Effector memory CD8-positive, alpha-beta T cell (primary cell): ENCODE data around the gene TRAF3.
"Not testable (repeated sequence)": the region's sequence is repeated elsewhere in the genome, so short reads cannot be mapped to it uniquely, and the experiment has no call there.

Experiments used
- ATAC-seq: fragments of 150-1000 bp; cut with Tn5 transposase; replicated peaks from 2 replicates; pipeline ENCODE4 v1.10.0; 2021; ENCODE audit warnings: mild to moderate bottlenecking, moderate library complexity
- DNase-seq, 3 experiments: peaks; one replicate each; pipeline ENCODE4 v3.0.0; 2021
- H3K27ac Mint-ChIP-seq, 2 donors: one replicate each; pipeline ENCODE4 v1.8.0; 2022; ENCODE audit warnings: mild to moderate bottlenecking in 2 of 2, mixed read lengths in 2 of 2, moderate library complexity in 2 of 2
- H3K27me3 Mint-ChIP-seq, 2 donors: one replicate each; pipeline ENCODE4 v1.8.0; 2022; ENCODE audit warnings: mixed read lengths in 2 of 2
- H3K36me3 Mint-ChIP-seq: one replicate; pipeline ENCODE4 v1.8.0; 2022; ENCODE audit warnings: mild to moderate bottlenecking, moderate library complexity, mixed read lengths; ENCODE audit not compliant: insufficient read depth
- H3K4me1 Mint-ChIP-seq, 2 donors: one replicate each; pipeline ENCODE4 v1.8.0; 2022; ENCODE audit warnings: low read depth in 2 of 2, mixed read lengths in 2 of 2
- H3K4me3 Mint-ChIP-seq, 2 donors: one replicate each; pipeline ENCODE4 v1.8.0; 2022; ENCODE audit warnings: mild to moderate bottlenecking in 2 of 2, mixed read lengths in 2 of 2, moderate library complexity in 2 of 2
- H3K9me3 Mint-ChIP-seq, 2 donors: one replicate each; pipeline ENCODE4 v1.8.0; 2022; ENCODE audit warnings: mixed read lengths in 2 of 2

Gene TRAF3

DNA sequence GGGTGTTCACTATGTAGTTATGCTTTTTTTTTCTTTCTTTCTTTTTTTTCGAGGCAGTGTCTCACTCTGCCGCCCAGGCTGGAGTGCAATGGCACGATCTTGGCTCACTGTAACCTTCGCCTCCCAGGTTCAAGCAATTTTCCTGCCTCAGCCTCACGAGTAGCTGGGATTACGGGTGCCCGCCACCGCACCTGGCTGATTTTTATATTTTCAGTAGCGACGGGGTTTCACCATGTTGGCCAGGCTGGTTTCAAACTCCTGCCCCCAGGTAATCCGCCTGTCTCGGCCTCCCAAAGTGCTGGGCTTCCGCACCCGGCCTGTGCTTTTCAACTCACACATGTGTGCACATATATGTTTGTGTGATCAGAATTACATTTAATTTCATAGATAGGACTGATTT lies 106.3 kb downstream of the TRAF3 start:
- Mint-ChIP-seq H3K36me3 (peaks cover 13% of the 10 kb centered on the region), H3K27ac (peak overlapping the region in 1 of 2 donors; percentile 54)

DNA sequence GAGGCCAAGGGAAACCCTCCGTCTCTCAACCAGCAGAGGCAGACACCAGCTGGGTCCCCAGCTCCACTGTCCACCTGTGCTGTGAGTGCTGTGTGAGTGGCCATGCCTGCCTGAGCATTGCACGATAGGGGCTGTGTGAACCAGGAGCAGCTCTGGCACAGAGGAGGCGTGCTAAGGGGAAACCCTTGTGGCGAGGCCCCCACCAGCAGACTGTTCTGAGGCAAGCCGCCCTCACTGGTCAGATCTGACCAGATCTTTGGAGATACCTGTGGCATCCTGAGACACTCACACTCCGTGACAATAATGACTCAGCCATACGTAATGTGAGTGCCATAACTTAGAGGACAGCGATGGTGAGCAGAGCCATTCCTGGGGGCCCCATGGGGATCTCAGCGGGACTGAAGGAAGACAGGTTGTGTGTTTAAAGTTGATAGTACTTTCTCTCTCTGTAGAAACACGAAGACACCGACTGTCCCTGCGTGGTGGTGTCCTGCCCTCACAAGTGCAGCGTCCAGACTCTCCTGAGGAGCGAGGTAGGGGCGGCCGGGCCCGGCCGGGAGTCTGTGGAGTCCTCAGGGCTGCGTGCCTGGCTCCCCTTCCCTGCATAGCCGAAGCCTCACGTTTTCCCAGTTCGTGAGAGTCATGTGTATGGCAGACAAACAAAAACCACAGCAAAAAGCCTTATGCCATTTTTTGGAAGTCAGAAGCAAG lies 108.6 kb downstream of the TRAF3 start:
- H3K9me3 Mint-ChIP-seq = no peaks in the 10 kb centered on the region
- no peak overlapping the region for H3K27ac Mint-ChIP-seq
- no peaks in the 10 kb centered on the region for H3K4me1 Mint-ChIP-seq
- H3K36me3 Mint-ChIP-seq = peaks cover 13% of the 10 kb centered on the region
- DNase-seq (no peak), ATAC-seq (no peak)
- no peaks in the 10 kb centered on the region for H3K27me3 Mint-ChIP-seq
- H3K4me3 Mint-ChIP-seq = no peak overlapping the region

More for the DNA sequence above, 106.3 kb downstream of the TRAF3 start:
- no peaks in the 10 kb centered on the region for H3K27me3 Mint-ChIP-seq
- H3K4me3 Mint-ChIP-seq = no peak overlapping the region
- ATAC-seq (no peak), DNase-seq (no peak)
- no peaks in the 10 kb centered on the region for H3K4me1 Mint-ChIP-seq
- H3K9me3 Mint-ChIP-seq = no peaks in the 10 kb centered on the region

DNA sequence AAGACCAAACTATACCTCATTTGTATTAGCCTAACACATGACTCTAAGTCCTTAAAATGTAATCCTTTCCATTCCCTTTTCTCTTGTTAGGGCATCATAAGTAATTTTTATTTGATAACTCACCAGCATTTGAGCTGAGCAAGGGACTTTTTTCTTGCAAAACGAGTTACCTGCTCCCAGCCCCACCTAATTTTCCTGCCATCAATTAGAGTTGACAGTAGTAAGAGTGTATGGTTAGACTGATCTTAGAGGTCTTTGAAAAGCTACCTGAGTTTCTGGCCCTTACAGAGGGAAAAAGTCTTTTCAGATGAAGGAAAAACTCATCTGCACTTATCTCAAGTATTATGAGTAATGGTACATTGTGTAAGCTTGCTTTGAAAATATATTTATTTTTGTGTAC lies 111.5 kb downstream of the TRAF3 start:
- Mint-ChIP-seq H3K36me3 (peaks cover 29% of the 10 kb centered on the region), H3K4me3 (no peak overlapping the region), H3K27ac (no peak overlapping the region), H3K27me3 (no peaks in the 10 kb centered on the region), H3K4me1 (no peaks in the 10 kb centered on the region), H3K9me3 (no peaks in the 10 kb centered on the region)
- ATAC-seq = no peak
- DNase-seq = no peak

DNA sequence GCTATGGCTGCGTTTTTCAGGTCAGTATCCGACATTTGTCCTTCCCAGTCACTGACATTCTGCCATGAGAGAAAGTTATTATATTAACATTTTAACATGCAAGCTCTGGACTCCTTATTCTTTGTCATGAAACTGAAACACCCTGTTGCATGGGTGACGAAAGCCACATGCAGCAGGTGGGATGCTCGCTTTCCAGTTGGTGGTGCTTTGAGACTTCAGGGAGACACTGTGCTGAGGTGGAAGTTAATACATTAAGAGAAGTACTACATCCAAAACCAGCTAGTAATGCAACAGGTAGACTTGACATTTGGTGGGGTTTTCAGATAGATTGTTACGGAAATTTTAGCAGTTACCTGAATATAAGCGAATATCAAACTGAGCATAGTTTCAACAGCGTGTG lies 112.4 kb downstream of the TRAF3 start:
- Mint-ChIP-seq H3K9me3 (no peaks in the 10 kb centered on the region), H3K27ac (no peak overlapping the region), H3K4me3 (no peak overlapping the region), H3K4me1 (no peaks in the 10 kb centered on the region), H3K27me3 (no peaks in the 10 kb centered on the region), H3K36me3 (peaks cover 26% of the 10 kb centered on the region)
- no peak for DNase-seq
- ATAC-seq = no peak

DNA sequence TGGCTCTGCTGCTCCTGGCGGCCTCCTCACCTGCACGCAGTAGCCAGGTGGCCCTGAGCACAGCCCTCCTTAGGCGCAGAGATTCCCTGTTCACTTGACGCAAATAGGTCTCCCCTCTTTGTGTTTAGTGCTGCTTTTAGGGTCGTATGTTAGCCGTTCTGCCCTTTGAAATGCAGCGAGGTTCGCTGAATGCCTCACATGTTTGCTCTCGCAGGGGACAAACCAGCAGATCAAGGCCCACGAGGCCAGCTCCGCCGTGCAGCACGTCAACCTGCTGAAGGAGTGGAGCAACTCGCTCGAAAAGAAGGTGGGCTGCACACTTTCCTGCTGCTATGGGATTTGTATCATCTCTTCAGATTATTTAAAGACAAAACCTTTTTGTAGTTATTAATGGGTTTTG lies 113.9 kb downstream of the TRAF3 start:
- H3K27me3 Mint-ChIP-seq = no peaks in the 10 kb centered on the region
- no peaks in the 10 kb centered on the region for H3K4me1 Mint-ChIP-seq
- no peaks in the 10 kb centered on the region for H3K9me3 Mint-ChIP-seq
- no peak for ATAC-seq
- no peak overlapping the region for H3K27ac Mint-ChIP-seq
- no peak overlapping the region for H3K4me3 Mint-ChIP-seq
- peaks cover 37% of the 10 kb centered on the region for H3K36me3 Mint-ChIP-seq
- no peak for DNase-seq

DNA sequence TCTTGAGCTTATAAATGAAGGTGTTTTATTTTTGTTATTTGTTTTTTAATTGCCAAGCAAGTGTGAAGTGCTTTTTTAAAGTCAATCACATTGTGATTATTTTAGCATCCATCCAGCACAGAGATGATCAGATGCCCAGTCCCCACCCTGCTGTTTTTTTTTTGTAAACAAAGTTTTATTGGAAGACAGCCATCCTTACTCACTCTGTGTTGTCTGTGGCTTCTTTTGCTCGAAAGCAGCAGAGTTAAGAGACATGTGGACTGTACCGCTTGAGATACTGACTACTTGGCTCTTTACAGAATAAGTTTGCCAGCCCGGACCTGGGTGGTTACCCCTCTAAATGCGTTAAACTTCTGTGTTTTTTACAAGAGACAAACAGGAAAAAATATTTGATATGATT lies 114.3 kb downstream of the TRAF3 start:
- ATAC-seq = no peak
- H3K36me3 Mint-ChIP-seq = peaks cover 41% of the 10 kb centered on the region
- H3K27ac Mint-ChIP-seq = no peak overlapping the region

GRCh38 chr14:102892651-102893050 lies 115.4 kb downstream of the TRAF3 start:
- Mint-ChIP-seq H3K4me3 (no peak overlapping the region), H3K9me3 (no peaks in the 10 kb centered on the region), H3K27ac (no peak overlapping the region), H3K4me1 (no peaks in the 10 kb centered on the region), H3K27me3 (no peaks in the 10 kb centered on the region), H3K36me3 (peaks cover 41% of the 10 kb centered on the region)
- ATAC-seq (no peak), DNase-seq (no peak)

More for the DNA sequence above, 114.3 kb downstream of the TRAF3 start:
- DNase-seq = no peak
- no peaks in the 10 kb centered on the region for H3K4me1 Mint-ChIP-seq
- no peaks in the 10 kb centered on the region for H3K27me3 Mint-ChIP-seq
- H3K4me3 Mint-ChIP-seq = no peak overlapping the region
- no peaks in the 10 kb centered on the region for H3K9me3 Mint-ChIP-seq

- ATAC-seq = no peak
- Mint-ChIP-seq H3K4me3 (no peak overlapping the region), H3K27me3 (no peaks in the 10 kb centered on the region)
Observed at GRCh38 chr14:102893452-102893851, 116.2 kb downstream of the TRAF3 start.

DNA sequence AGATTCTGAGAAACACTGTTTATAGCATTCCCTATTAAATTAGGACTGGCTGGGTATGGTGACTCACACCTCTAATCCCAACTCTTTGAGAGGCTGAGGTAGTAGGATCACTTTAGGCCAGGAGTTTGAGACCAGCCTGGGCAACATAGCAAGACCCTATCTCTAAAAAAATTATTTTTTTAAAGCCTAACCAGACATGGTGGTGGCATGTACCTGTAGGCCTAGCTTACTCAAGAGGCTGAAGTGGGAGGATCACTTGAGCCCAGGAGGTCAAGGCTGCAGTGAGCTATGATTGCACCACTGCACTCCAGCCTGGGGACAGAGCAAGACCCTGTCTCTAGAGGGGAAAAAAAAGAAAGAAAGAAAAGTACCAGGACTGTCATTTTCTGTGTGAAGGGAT lies 119.5 kb downstream of the TRAF3 start:
- peaks cover 60% of the 10 kb centered on the region for H3K36me3 Mint-ChIP-seq
- not testable (repeated sequence) for ATAC-seq, DNase-seq, H3K27ac Mint-ChIP-seq, H3K4me3 Mint-ChIP-seq, H3K27me3 Mint-ChIP-seq, H3K9me3 Mint-ChIP-seq
- peaks cover 8 to 22% of the 10 kb centered on the region in 2 donors for H3K4me1 Mint-ChIP-seq

More at GRCh38 chr14:102893452-102893851, 116.2 kb downstream of the TRAF3 start:
- no peaks in the 10 kb centered on the region for H3K9me3 Mint-ChIP-seq
- no peak for DNase-seq
- peaks cover 44% of the 10 kb centered on the region for H3K36me3 Mint-ChIP-seq
- no peak overlapping the region for H3K27ac Mint-ChIP-seq
- H3K4me1 Mint-ChIP-seq = peaks cover 0 to under 1% of the 10 kb centered on the region in 2 donors

GRCh38 chr14:102897299-102898027 lies 120.2 kb downstream of the TRAF3 start:
- Mint-ChIP-seq H3K27me3 (no peaks in the 10 kb centered on the region), H3K4me3 (no peak overlapping the region), H3K27ac (no peak overlapping the region), H3K4me1 (peaks cover 10 to 24% of the 10 kb centered on the region in 2 donors), H3K36me3 (peaks cover 53% of the 10 kb centered on the region), H3K9me3 (no peaks in the 10 kb centered on the region)
- ATAC-seq (no peak), DNase-seq (no peak)

DNA sequence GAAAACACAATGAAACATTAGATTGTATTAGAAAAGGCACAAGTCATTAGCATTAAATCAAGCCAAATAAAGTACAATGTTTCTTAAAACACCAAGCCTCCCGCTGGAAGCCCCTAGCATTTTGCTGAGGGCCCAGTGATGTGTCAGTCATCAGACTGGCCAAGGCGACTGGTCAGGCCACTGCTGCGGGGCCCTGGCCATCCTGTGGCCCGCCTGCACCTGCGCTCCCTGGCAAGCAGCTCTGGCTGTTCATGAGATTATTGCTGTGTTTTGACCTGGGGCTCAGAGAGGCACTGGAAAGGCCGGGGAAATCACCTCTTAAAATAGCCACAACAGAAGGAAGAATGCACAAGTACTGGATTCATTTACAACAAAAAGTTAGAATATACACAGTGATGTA lies 121.0 kb downstream of the TRAF3 start:
- ATAC-seq = no peak
- H3K36me3 Mint-ChIP-seq = peaks cover 51% of the 10 kb centered on the region
- peaks cover 16 to 24% of the 10 kb centered on the region in 2 donors for H3K4me1 Mint-ChIP-seq

GRCh38 chr14:102898776-102899515 lies 121.7 kb downstream of the TRAF3 start:
- Mint-ChIP-seq H3K4me3 (no peak overlapping the region), H3K4me1 (peaks cover 16 to 24% of the 10 kb centered on the region in 2 donors), H3K27me3 (no peaks in the 10 kb centered on the region), H3K27ac (peak overlapping the region in 1 of 2 donors; percentile 75), H3K36me3 (peaks cover 51% of the 10 kb centered on the region), H3K9me3 (no peaks in the 10 kb centered on the region)
- no peak for ATAC-seq
- no peak for DNase-seq

More for the DNA sequence above, 121.0 kb downstream of the TRAF3 start:
- Mint-ChIP-seq H3K9me3 (no peaks in the 10 kb centered on the region), H3K4me3 (no peak overlapping the region), H3K27me3 (no peaks in the 10 kb centered on the region), H3K27ac (no peak overlapping the region)
- no peak for DNase-seq

DNA sequence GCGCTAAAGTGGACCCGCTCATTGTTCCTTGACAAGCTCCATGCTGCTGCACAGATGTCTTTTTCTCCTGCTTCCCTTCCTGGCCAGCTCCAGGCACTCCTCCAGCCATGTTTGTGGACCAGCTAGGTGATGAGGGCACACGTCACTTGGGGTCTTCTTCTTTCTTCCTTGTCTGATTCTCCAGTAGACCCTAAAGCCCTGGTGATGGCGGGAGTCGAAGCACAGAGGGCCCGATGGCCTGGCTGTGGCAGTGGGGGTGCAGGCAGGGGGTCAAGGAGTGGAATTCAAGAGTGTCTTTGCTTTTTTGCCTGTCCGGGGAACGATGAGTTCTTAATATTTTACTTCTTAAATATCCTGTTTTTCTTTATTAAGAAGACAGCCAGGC lies 122.3 kb downstream of the TRAF3 start:
- H3K27me3 Mint-ChIP-seq = no peaks in the 10 kb centered on the region
- no peak for ATAC-seq
- H3K4me3 Mint-ChIP-seq = no peak overlapping the region
- peaks cover 53% of the 10 kb centered on the region for H3K36me3 Mint-ChIP-seq
- no peak for DNase-seq
- peaks cover 16 to 24% of the 10 kb centered on the region in 2 donors for H3K4me1 Mint-ChIP-seq
- no peaks in the 10 kb centered on the region for H3K9me3 Mint-ChIP-seq
- H3K27ac Mint-ChIP-seq = peak overlapping the region in 1 of 2 donors; percentile 75
